HG03097 (cell line): Measurements from ENCODE around the gene PSME2.

Experiments
- ATAC-seq: cut with Tn5 transposase; IDR thresholded peaks from one replicate; pipeline ENCODE4 v1.9.1; 2021; ENCODE audit not compliant: unreplicated experiment, low FRiP score

PSME2 gene

GRCh38 chr14:24146453-24146977 is at the start of gene PSME2:
Gene PSME2, minus strand, starts transcription at chr14:24146610. Its CDS starts 29 bp downstream, at chr14:24146581.
- peak; percentile 60 for ATAC-seq

- peak; percentile 76 for ATAC-seq
Measured at GRCh38 chr14:24195186-24196070, 49.0 kb upstream of the PSME2 start, which contains the start of gene TM9SF1. Gene TM9SF1, minus strand, starts transcription at chr14:24195441. Its CDS starts 422 bp downstream, at chr14:24195019.

GRCh38 chr14:24194873-24195185 is 48.4 kb upstream of the PSME2 start:
- ATAC-seq, result no peak

- ATAC-seq, result no peak
Measured at GRCh38 chr14:24194186-24194872, 47.9 kb upstream of the PSME2 start.

- ATAC-seq, result no peak
Measured at GRCh38 chr14:24192933-24193332, 46.5 kb upstream of the PSME2 start.

- ATAC-seq, result no peak
Measured at GRCh38 chr14:24190416-24190815, 44.0 kb upstream of the PSME2 start.

GRCh38 chr14:24189460-24189859 is 43.0 kb upstream of the PSME2 start:
- no peak for ATAC-seq

GRCh38 chr14:24189059-24189375 is 42.6 kb upstream of the PSME2 start:
- ATAC-seq, result no peak

- peak; percentile 75 for ATAC-seq
Measured at GRCh38 chr14:24188251-24189058, 42.0 kb upstream of the PSME2 start, which contains the start of gene IPO4. Gene IPO4, minus strand, starts transcription at chr14:24188816. Its CDS starts 29 bp downstream, at chr14:24188787.

- ATAC-seq, result no peak
Measured at GRCh38 chr14:24187539-24187915, 41.1 kb upstream of the PSME2 start.

GRCh38 chr14:24186831-24187538 is 40.6 kb upstream of the PSME2 start:
- ATAC-seq, result no peak

GRCh38 chr14:24185741-24186140 is 39.3 kb upstream of the PSME2 start:
- no peak for ATAC-seq

GRCh38 chr14:24185026-24185425 is 38.6 kb upstream of the PSME2 start:
- ATAC-seq, result no peak

- ATAC-seq, result no peak
Measured at GRCh38 chr14:24184104-24184970, 37.9 kb upstream of the PSME2 start.

- ATAC-seq, result no peak
Measured at GRCh38 chr14:24183014-24183481, 36.6 kb upstream of the PSME2 start.

GRCh38 chr14:24182110-24182882 is 35.9 kb upstream of the PSME2 start:
- ATAC-seq, result no peak

GRCh38 chr14:24181371-24182077 is 35.1 kb upstream of the PSME2 start:
- no peak for ATAC-seq
